Smooth muscle cell (in vitro differentiated cells): ENCODE measurements around the gene SLMAP. TPM values are rescaled to one million over a fixed set of nuclear protein-coding genes. Genes with fewer than 3 reads are reported as not detected.

Experiments used
- DNase-seq: peaks from one replicate; lab custom pipeline; 2025; ENCODE audit not compliant: unreplicated experiment; lab: John Stamatoyannopoulos, UW
- H2AFZ ChIP-seq: fragments of 200-600 bp; sonication (generic); 2 replicates; pipeline ENCODE4 v1.6.0; 2016; ENCODE audit warnings: antibody characterized with exemption, low read depth, mild to moderate bottlenecking
- H3F3A ChIP-seq: fragments of 200-600 bp; sonication (generic); 2 replicates; pipeline ENCODE4 v1.6.0; 2017; ENCODE audit warnings: antibody characterized with exemption, low read depth
- H3K27ac ChIP-seq: fragments of 200-600 bp; sonication (generic); 2 replicates; pipeline ENCODE4 v1.5.1; 2016; ENCODE audit warnings: low read depth, mild to moderate bottlenecking
- H3K27me3 ChIP-seq: fragments of 200-600 bp; sonication (generic); 2 replicates; pipeline ENCODE4 v1.6.1; 2016; ENCODE audit warnings: low read depth, mild to moderate bottlenecking
- H3K36me3 ChIP-seq: fragments of 200-600 bp; sonication (generic); 2 replicates; pipeline ENCODE4 v1.5.1; 2016; ENCODE audit warnings: low read depth
- H3K4me1 ChIP-seq: fragments of 200-600 bp; sonication (generic); 2 replicates; pipeline ENCODE4 v1.5.1; 2016; ENCODE audit warnings: low read depth
- H3K4me2 ChIP-seq: fragments of 200-600 bp; sonication (generic); 2 replicates; pipeline ENCODE4 v1.6.0; 2016; ENCODE audit warnings: mild to moderate bottlenecking
- H3K4me3 ChIP-seq: fragments of 200-600 bp; sonication (generic); 2 replicates; pipeline ENCODE4 v1.5.1; 2016; ENCODE audit warnings: mild to moderate bottlenecking
- H3K79me2 ChIP-seq: fragments of 200-600 bp; sonication (generic); 2 replicates; pipeline ENCODE4 v1.6.0; 2016; ENCODE audit warnings: low read depth, mild to moderate bottlenecking
- H3K9ac ChIP-seq: fragments of 200-600 bp; sonication (generic); 2 replicates; pipeline ENCODE4 v1.6.0; 2016; ENCODE audit warnings: low read depth
- H3K9me3 ChIP-seq: fragments of 200-600 bp; sonication (generic); replicated peaks from 2 replicates; pipeline ENCODE4 v1.5.1; 2016; ENCODE audit warnings: low read depth
- H4K20me1 ChIP-seq: fragments of 200-600 bp; sonication (generic); 2 replicates; pipeline ENCODE4 v1.6.0; 2016; ENCODE audit warnings: low read depth
- WGBS: methylation state at CpG from one replicate; pipeline ENCODE4 v1.1.7; 2016; ENCODE audit warnings: low lambda C conversion rate; 5-methylcytosine and 5-hydroxymethylcytosine counted together
- polyA plus RNA-seq: library from polyadenylated mRNA; unstranded; fragments of >200 nt; fragmentation: Nextera tagmentation; extraction: Ambion mirVana; gene quantifications from 2 replicates; pipeline ENCODE4 v1.2.1, GENCODE V29; 2016
- total RNA-seq: library from RNA; depleted of rRNA; stranded (reverse); fragments of >200 nt; gene quantifications from 2 replicates; pipeline ENCODE4 v1.2.3, GENCODE V29; 2014
- TF ChIP-seq, protein P1 (sequence below): fragments of 200-600 bp; sonication (generic); IDR thresholded peaks from 2 replicates; pipeline ENCODE4 v1.5.1; 2017; ENCODE audit warnings: borderline replicate concordance, mild to moderate bottlenecking, antibody characterized with exemption; ENCODE audit not compliant: insufficient read depth, poor library complexity, severe bottlenecking

The SLMAP gene
- total and polyA plus RNA-seq, 2 experiments from 2014 or later, result 19.9 to 42.8 TPM

GRCh38 chr3:57968501-57968900, 212.4 kb downstream of the SLMAP start:
- Histone ChIP-seq H3K4me2 (no peak overlapping the region), H2AFZ (no peak overlapping the region), H3K4me1 (peaks cover 14% of the 10 kb centered on the region), H4K20me1 (no peaks in the 10 kb centered on the region), H3K4me3 (no peak overlapping the region), H3K27ac (peak overlapping the region; percentile 16), H3K9me3 (no peaks in the 10 kb centered on the region), H3K27me3 (no peaks in the 10 kb centered on the region), H3F3A (peaks cover 12% of the 10 kb centered on the region), H3K79me2 (no peaks in the 10 kb centered on the region), H3K9ac (no peak overlapping the region), H3K36me3 (no peaks in the 10 kb centered on the region)
- DNase-seq, result no peak
- 93% methylated on average over 5 of the region's 5 CpGs for WGBS
- TF ChIP-seq, protein P1, sequence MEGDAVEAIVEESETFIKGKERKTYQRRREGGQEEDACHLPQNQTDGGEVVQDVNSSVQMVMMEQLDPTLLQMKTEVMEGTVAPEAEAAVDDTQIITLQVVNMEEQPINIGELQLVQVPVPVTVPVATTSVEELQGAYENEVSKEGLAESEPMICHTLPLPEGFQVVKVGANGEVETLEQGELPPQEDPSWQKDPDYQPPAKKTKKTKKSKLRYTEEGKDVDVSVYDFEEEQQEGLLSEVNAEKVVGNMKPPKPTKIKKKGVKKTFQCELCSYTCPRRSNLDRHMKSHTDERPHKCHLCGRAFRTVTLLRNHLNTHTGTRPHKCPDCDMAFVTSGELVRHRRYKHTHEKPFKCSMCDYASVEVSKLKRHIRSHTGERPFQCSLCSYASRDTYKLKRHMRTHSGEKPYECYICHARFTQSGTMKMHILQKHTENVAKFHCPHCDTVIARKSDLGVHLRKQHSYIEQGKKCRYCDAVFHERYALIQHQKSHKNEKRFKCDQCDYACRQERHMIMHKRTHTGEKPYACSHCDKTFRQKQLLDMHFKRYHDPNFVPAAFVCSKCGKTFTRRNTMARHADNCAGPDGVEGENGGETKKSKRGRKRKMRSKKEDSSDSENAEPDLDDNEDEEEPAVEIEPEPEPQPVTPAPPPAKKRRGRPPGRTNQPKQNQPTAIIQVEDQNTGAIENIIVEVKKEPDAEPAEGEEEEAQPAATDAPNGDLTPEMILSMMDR, result no peak

- Histone ChIP-seq H3K27me3 (no peaks in the 10 kb centered on the region), H3K36me3 (no peaks in the 10 kb centered on the region), H3K9ac (no peak overlapping the region), H3K4me3 (no peak overlapping the region), H3K4me1 (peaks cover 14% of the 10 kb centered on the region), H4K20me1 (no peaks in the 10 kb centered on the region), H3K9me3 (no peaks in the 10 kb centered on the region), H3F3A (peaks cover 18% of the 10 kb centered on the region), H3K27ac (no peak overlapping the region), H2AFZ (no peak overlapping the region), H3K79me2 (no peaks in the 10 kb centered on the region), H3K4me2 (no peak overlapping the region)
- 79% methylated on average over 2 of the region's 4 CpGs for WGBS
- TF ChIP-seq, protein P1, result no peak
- DNase-seq, result no peak
Measured at GRCh38 chr3:57971975-57972374, 215.9 kb downstream of the SLMAP start.

- Histone ChIP-seq H3K79me2 (no peaks in the 10 kb centered on the region), H3K4me2 (no peak overlapping the region), H3K27ac (no peak overlapping the region), H3K36me3 (no peaks in the 10 kb centered on the region), H3K27me3 (no peaks in the 10 kb centered on the region), H2AFZ (no peak overlapping the region), H3K9ac (no peak overlapping the region), H3F3A (peaks cover 18% of the 10 kb centered on the region), H3K9me3 (no peaks in the 10 kb centered on the region), H4K20me1 (no peaks in the 10 kb centered on the region), H3K4me1 (peaks cover 14% of the 10 kb centered on the region), H3K4me3 (no peak overlapping the region)
- 79% methylated on average over 9 of the region's 9 CpGs for WGBS
- no peak for DNase-seq
- TF ChIP-seq, protein P1, result no peak
Measured at GRCh38 chr3:57972531-57973111, 216.5 kb downstream of the SLMAP start.
